Mesenchymal stem cell (in vitro differentiated cells and primary cell): ENCODE results near the gene BSG.

Source experiments
- DNase-seq: peaks from one replicate; pipeline ENCODE4 v3.0.0-alpha.2; 2013
- H2AFZ ChIP-seq: one replicate; pipeline ENCODE4 v1.6.1; 2013; ENCODE audit warnings: low read depth, mild to moderate bottlenecking, control low read depth, inconsistent platforms, low read length, moderate library complexity
- H2AK5ac ChIP-seq: 2 replicates; pipeline ENCODE4 v1.6.1; 2013; ENCODE audit warnings: low read length, moderate library complexity, mild to moderate bottlenecking, inconsistent platforms; ENCODE audit not compliant: severe bottlenecking
- H2BK120ac ChIP-seq: one replicate; pipeline ENCODE4 v1.6.1; 2013; ENCODE audit warnings: low read depth, mild to moderate bottlenecking, inconsistent platforms, low read length, moderate library complexity
- H2BK12ac ChIP-seq, 2 experiments: one replicate each; pipeline ENCODE4 v1.6.1; 2013; ENCODE audit warnings: inconsistent platforms in 2 of 2, low read length in 2 of 2, mild to moderate bottlenecking in 2 of 2, moderate library complexity in 2 of 2, control low read depth in 1 of 2
- H2BK15ac ChIP-seq: one replicate; pipeline ENCODE4 v1.6.1; 2013; ENCODE audit warnings: mild to moderate bottlenecking, low read depth, inconsistent platforms; ENCODE audit not compliant: poor library complexity, severe bottlenecking
- H2BK5ac ChIP-seq: 2 replicates; pipeline ENCODE4 v1.6.1; 2013; ENCODE audit warnings: low read depth, mild to moderate bottlenecking, low read length, control low read depth, inconsistent platforms; ENCODE audit not compliant: poor library complexity, severe bottlenecking
- H3K14ac ChIP-seq, 2 experiments: one replicate each; pipeline ENCODE4 v1.6.1; 2013; ENCODE audit warnings: inconsistent platforms in 2 of 2, low read length in 2 of 2, control low read depth in 1 of 2, mild to moderate bottlenecking in 1 of 2, moderate library complexity in 1 of 2
- H3K18ac ChIP-seq, 2 experiments: one replicate each; pipeline ENCODE4 v1.6.1; 2013; ENCODE audit warnings: inconsistent platforms in 2 of 2, low read length in 2 of 2, control low read depth in 1 of 2, low read depth in 1 of 2, mild to moderate bottlenecking in 1 of 2
- H3K23ac ChIP-seq, 2 experiments: one replicate each; pipeline ENCODE4 v1.6.1; 2013; ENCODE audit warnings: inconsistent platforms in 2 of 2, low read length in 2 of 2, mild to moderate bottlenecking in 2 of 2, moderate library complexity in 2 of 2, control low read depth in 1 of 2
- H3K27ac ChIP-seq: 2 replicates; pipeline ENCODE4 v1.5.1; 2013; ENCODE audit warnings: mild to moderate bottlenecking, moderate library complexity, low read length, control low read depth, inconsistent platforms; ENCODE audit not compliant: poor library complexity, severe bottlenecking
- H3K27me3 ChIP-seq, 2 experiments: 2 replicates each; pipeline versions ENCODE4 v1.6.1 to v1.7.0; 2013; ENCODE audit warnings: low read length in 2 of 2, mild to moderate bottlenecking in 2 of 2, moderate library complexity in 2 of 2, control low read depth in 1 of 2, inconsistent platforms in 1 of 2; ENCODE audit not compliant: control insufficient read depth in 1 of 2, insufficient read depth in 1 of 2
- H3K36me3 ChIP-seq, 2 experiments: 2 replicates each; pipeline versions ENCODE4 v1.6.1 to v1.7.0; 2013; ENCODE audit warnings: low read length in 2 of 2, control low read depth in 1 of 2, inconsistent platforms in 1 of 2, low read depth in 1 of 2, mild to moderate bottlenecking in 1 of 2; ENCODE audit not compliant: insufficient read depth in 2 of 2, control insufficient read depth in 1 of 2
- H3K4ac ChIP-seq, 2 experiments: one replicate each; pipeline ENCODE4 v1.6.1; 2013; ENCODE audit warnings: inconsistent platforms in 2 of 2, low read length in 2 of 2, mild to moderate bottlenecking in 2 of 2, moderate library complexity in 2 of 2, control low read depth in 1 of 2, low read depth in 1 of 2
- H3K4me1 ChIP-seq: 2 replicates; pipeline ENCODE4 v1.6.1; 2013; ENCODE audit warnings: low read depth, low read length, control low read depth; ENCODE audit not compliant: control insufficient read depth, insufficient read depth
- H3K4me2 ChIP-seq: 2 replicates; pipeline ENCODE4 v1.6.1; 2013; ENCODE audit warnings: low read length, mild to moderate bottlenecking, inconsistent platforms; ENCODE audit not compliant: poor library complexity, severe bottlenecking
- H3K4me3 ChIP-seq, 2 experiments: 2 replicates each; pipeline versions ENCODE4 v1.5.1 to v1.7.0; 2013; ENCODE audit warnings: low read length in 2 of 2, mild to moderate bottlenecking in 2 of 2, control low read depth in 1 of 2, low read depth in 1 of 2; ENCODE audit not compliant: insufficient read depth in 1 of 2
- H3K79me1 ChIP-seq: replicated peaks from 2 replicates; pipeline ENCODE4 v1.6.1; 2013; ENCODE audit warnings: mild to moderate bottlenecking, control low read depth, low read length, inconsistent platforms; ENCODE audit not compliant: poor library complexity, severe bottlenecking
- H3K9ac ChIP-seq: 2 replicates; pipeline ENCODE4 v1.7.0; 2013; ENCODE audit warnings: mild to moderate bottlenecking, low read length, moderate library complexity
- H3K9me3 ChIP-seq: 2 replicates; pipeline ENCODE4 v1.7.0; 2013; ENCODE audit warnings: mild to moderate bottlenecking, low read length; ENCODE audit not compliant: control insufficient read depth
- H4K8ac ChIP-seq: one replicate; pipeline ENCODE4 v1.6.1; 2013; ENCODE audit warnings: inconsistent platforms, mild to moderate bottlenecking, low read length, moderate library complexity
- H4K91ac ChIP-seq: one replicate; pipeline ENCODE4 v1.6.1; 2013; ENCODE audit warnings: mild to moderate bottlenecking, low read length, inconsistent platforms
- WGBS: methylation state at CpG from one replicate; pipeline ENCODE4 v1.1.7; 2013; ENCODE audit warnings: mixed read lengths; 5-methylcytosine and 5-hydroxymethylcytosine counted together

BSG gene

DNA sequence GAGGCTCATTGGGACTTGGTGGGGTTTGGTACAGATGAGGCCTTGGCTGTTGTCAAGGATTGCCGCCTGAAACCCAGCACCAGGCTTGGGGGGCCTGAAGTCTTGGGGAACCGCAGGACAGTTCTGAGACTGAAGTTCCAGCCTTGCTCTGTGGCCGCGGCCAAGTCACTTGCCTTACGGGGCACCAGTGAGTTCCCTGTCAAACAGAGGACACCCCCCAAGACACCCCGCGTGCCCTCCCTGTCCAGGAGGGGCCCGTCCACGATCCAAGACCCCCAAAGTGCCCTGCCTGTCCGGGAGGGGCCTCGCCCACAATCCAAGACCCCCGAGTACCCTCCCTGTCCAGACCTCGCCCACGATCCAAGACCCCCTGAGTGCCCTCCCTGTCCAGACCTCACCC is 38.3 kb upstream of the BSG start:
- peaks cover 27 to 49% of the 10 kb centered on the region in 2 experiments for H3K36me3 ChIP-seq
- no peak for DNase-seq
- no peak overlapping the region for H3K14ac ChIP-seq
- H3K79me1 ChIP-seq = peaks cover 11% of the 10 kb centered on the region
- H3K4ac ChIP-seq = no peak overlapping the region
- H3K27me3 ChIP-seq = no peaks in the 10 kb centered on the region
- peak overlapping the region in 1 of 2 experiments; percentile 89 for H3K4me3 ChIP-seq
- H2BK5ac ChIP-seq = no peak overlapping the region
- no peak overlapping the region for H2AFZ ChIP-seq
- H3K4me2 ChIP-seq = peak overlapping the region; percentile 97
- H2BK15ac ChIP-seq = no peak overlapping the region
- peak overlapping the region; percentile 88 for H3K27ac ChIP-seq
- WGBS = 96% methylated on average over 14 of the region's 14 CpGs
- H3K9me3 ChIP-seq = no peaks in the 10 kb centered on the region
- no peak overlapping the region for H4K91ac ChIP-seq
- peaks cover 37% of the 10 kb centered on the region for H3K4me1 ChIP-seq
- no peak overlapping the region for H2BK120ac ChIP-seq
- H2BK12ac ChIP-seq = no peak overlapping the region
- peak overlapping the region; percentile 91 for H3K9ac ChIP-seq
- H3K23ac ChIP-seq = no peak overlapping the region
- H4K8ac ChIP-seq = no peak overlapping the region
- H2AK5ac ChIP-seq = no peak overlapping the region
- no peak overlapping the region for H3K18ac ChIP-seq

DNA sequence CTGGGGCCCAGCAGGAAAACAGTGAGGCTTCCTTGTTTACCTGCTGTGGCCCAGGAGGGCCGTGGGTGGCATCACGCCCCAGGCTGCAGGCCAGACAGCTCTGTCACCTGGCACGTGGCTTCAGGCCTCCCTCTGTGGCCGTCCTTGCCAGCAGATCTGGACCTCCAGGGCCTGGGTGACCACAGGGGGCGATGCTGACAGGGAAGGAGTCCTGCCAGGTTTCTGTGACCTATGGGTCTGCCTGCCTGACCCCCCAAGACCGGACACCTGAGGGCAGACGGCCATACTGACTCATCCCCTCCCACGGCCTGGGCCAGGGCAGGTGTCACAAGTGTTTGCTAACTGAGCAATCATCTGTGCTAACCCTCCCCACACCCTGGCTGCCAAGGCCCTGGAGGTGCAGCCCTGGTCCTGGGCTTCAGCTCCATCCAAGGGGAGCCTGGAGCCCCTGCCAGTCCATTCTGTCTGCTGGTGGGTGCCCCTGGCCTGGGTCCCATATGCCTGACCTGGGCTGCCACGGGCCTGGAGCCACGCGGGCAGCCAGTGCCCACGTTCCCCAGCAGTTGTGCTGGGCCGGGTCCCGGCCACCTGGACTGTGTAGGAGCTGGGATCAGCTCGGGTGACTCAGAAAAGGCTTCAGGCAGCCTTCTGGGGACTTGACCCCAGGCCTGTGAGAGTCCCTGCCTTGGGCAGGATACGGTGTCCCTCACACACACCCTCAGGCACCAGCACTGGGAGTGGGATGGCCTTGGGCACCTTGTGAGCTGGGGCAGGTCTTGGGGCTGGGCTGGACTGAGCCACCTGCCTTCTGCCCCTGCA is 37.2 kb upstream of the BSG start:
- 83% methylated on average over 16 of the region's 16 CpGs for WGBS
- Histone ChIP-seq H4K8ac (no peak overlapping the region), H3K4me1 (peaks cover 36% of the 10 kb centered on the region), H3K14ac (peak overlapping the region in 1 of 2 experiments; percentile 11), H3K18ac (no peak overlapping the region), H3K79me1 (peaks cover 16% of the 10 kb centered on the region), H3K9ac (peak overlapping the region; percentile 1), H2BK12ac (no peak overlapping the region), H3K4ac (no peak overlapping the region), H3K27ac (no peak overlapping the region), H2AFZ (no peak overlapping the region), H3K9me3 (no peaks in the 10 kb centered on the region), H2BK5ac (no peak overlapping the region), H3K23ac (peak overlapping the region in 1 of 2 experiments; percentile 2), H3K27me3 (no peaks in the 10 kb centered on the region), H4K91ac (no peak overlapping the region), H2AK5ac (no peak overlapping the region), H3K36me3 (peaks cover 27 to 57% of the 10 kb centered on the region in 2 experiments), H3K4me2 (no peak overlapping the region), H2BK15ac (no peak overlapping the region), H2BK120ac (no peak overlapping the region), H3K4me3 (peak overlapping the region in 1 of 2 experiments; percentile 1)
- no peak for DNase-seq

GRCh38 chr19:536031-536880 is 36.1 kb upstream of the BSG start:
- H4K8ac ChIP-seq = no peak overlapping the region
- 94% methylated on average over 55 of the region's 55 CpGs for WGBS
- no peak overlapping the region for H3K14ac ChIP-seq
- no peak overlapping the region for H2AFZ ChIP-seq
- no peak overlapping the region for H2AK5ac ChIP-seq
- H3K27ac ChIP-seq = no peak overlapping the region
- no peaks in the 10 kb centered on the region for H3K9me3 ChIP-seq
- no peak overlapping the region for H2BK15ac ChIP-seq
- peak overlapping the region in 1 of 2 experiments; percentile 7 for H3K4me3 ChIP-seq
- H3K4ac ChIP-seq = no peak overlapping the region
- no peak overlapping the region for H3K23ac ChIP-seq
- no peak overlapping the region for H2BK12ac ChIP-seq
- peaks cover 29 to 64% of the 10 kb centered on the region in 2 experiments for H3K36me3 ChIP-seq
- H2BK120ac ChIP-seq = no peak overlapping the region
- no peak overlapping the region for H4K91ac ChIP-seq
- H2BK5ac ChIP-seq = no peak overlapping the region
- no peak overlapping the region for H3K9ac ChIP-seq
- H3K4me1 ChIP-seq = peaks cover 33% of the 10 kb centered on the region
- no peaks in the 10 kb centered on the region for H3K27me3 ChIP-seq
- no peak for DNase-seq
- no peak overlapping the region for H3K4me2 ChIP-seq
- H3K79me1 ChIP-seq = peaks cover 21% of the 10 kb centered on the region
- no peak overlapping the region for H3K18ac ChIP-seq

DNA sequence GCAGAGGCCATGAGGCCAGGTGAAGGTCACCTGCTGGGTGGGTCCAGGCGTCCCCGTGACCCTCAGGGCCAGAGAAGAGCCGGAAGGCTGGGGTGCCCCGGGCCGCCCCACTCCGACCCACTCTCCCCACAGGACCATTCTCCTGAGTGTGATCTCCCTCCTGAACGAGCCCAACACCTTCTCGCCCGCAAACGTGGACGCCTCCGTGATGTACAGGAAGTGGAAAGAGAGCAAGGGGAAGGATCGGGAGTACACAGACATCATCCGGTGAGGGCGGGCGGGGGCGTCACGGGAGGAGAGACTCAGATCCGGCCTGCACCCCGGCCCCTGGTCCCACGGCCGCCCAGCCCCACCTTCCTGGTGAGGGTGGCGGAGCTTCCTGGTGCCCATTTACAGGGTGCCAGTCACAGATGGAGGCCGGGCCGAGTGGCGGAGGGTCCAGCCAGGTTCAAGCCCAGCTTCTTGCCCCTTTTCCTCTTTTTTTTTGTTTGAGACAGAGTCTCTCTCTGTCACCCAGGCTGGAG is 35.5 kb upstream of the BSG start:
- no peak overlapping the region for H3K9ac ChIP-seq
- H3K18ac ChIP-seq = no peak overlapping the region
- no peak overlapping the region for H4K91ac ChIP-seq
- no peak overlapping the region for H3K14ac ChIP-seq
- no peak overlapping the region for H2BK15ac ChIP-seq
- H3K4me3 ChIP-seq = no peak overlapping the region
- 99% methylated on average over 21 of the region's 26 CpGs for WGBS
- no peaks in the 10 kb centered on the region for H3K27me3 ChIP-seq
- no peak overlapping the region for H2BK120ac ChIP-seq
- peaks cover 33% of the 10 kb centered on the region for H3K4me1 ChIP-seq
- no peak overlapping the region for H3K4me2 ChIP-seq
- no peak overlapping the region for H2AK5ac ChIP-seq
- H3K36me3 ChIP-seq = peaks cover 36 to 70% of the 10 kb centered on the region in 2 experiments
- no peak for DNase-seq
- no peak overlapping the region for H3K23ac ChIP-seq
- no peaks in the 10 kb centered on the region for H3K9me3 ChIP-seq
- no peak overlapping the region for H4K8ac ChIP-seq
- peaks cover 26% of the 10 kb centered on the region for H3K79me1 ChIP-seq
- H2BK12ac ChIP-seq = no peak overlapping the region
- no peak overlapping the region for H2BK5ac ChIP-seq
- H3K27ac ChIP-seq = no peak overlapping the region
- H3K4ac ChIP-seq = no peak overlapping the region
- no peak overlapping the region for H2AFZ ChIP-seq
